Sigmoid colon (tissue), 4 donors: ENCODE measurements around the gene TNS1.

ENCODE experiments used
- EP300 ChIP-seq, 4 donors: sonication (generic); formaldehyde crosslinking; IDR thresholded peaks; one replicate each; pipeline ENCODE4 v1.6.1; 2017; ENCODE audit warnings: antibody characterized with exemption in 4 of 4
- POLR2A ChIP-seq, 2 donors: fragments of 450-650 bp; IDR thresholded peaks; one replicate each; pipeline ENCODE4 v1.6.1; 2016; ENCODE audit warnings: antibody characterized with exemption in 2 of 2, mild to moderate bottlenecking in 2 of 2, moderate library complexity in 2 of 2
- TF ChIP-seq, protein P1 (sequence below), 4 experiments: fragments of 450-650 bp in 3 of 4; fragments of 200-600 bp in 1 of 4; IDR thresholded peaks; one replicate each; pipeline ENCODE4 v1.5.1; 2016 to 2019; ENCODE audit warnings: antibody characterized with exemption in 4 of 4, mild to moderate bottlenecking in 3 of 4, moderate library complexity in 2 of 4

- no peak for TF ChIP-seq EP300 (IDR thresholded peaks at IDR 0.05)
- TF ChIP-seq, protein P1, sequence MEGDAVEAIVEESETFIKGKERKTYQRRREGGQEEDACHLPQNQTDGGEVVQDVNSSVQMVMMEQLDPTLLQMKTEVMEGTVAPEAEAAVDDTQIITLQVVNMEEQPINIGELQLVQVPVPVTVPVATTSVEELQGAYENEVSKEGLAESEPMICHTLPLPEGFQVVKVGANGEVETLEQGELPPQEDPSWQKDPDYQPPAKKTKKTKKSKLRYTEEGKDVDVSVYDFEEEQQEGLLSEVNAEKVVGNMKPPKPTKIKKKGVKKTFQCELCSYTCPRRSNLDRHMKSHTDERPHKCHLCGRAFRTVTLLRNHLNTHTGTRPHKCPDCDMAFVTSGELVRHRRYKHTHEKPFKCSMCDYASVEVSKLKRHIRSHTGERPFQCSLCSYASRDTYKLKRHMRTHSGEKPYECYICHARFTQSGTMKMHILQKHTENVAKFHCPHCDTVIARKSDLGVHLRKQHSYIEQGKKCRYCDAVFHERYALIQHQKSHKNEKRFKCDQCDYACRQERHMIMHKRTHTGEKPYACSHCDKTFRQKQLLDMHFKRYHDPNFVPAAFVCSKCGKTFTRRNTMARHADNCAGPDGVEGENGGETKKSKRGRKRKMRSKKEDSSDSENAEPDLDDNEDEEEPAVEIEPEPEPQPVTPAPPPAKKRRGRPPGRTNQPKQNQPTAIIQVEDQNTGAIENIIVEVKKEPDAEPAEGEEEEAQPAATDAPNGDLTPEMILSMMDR (IDR thresholded peaks at IDR 0.05) = no peak
- no peak for TF ChIP-seq POLR2A (IDR thresholded peaks at IDR 0.05)
These were observed 23.4 kb upstream of the TNS1 start for GRCh38 chr2:218026244-218026643.
